Measurements from ENCODE around the gene TSHZ1.

Gene TSHZ1

GRCh38 chr18:75234901-75235300 is 24.3 kb downstream of the TSHZ1 start:
- TF ChIP-seq, protein P1, sequence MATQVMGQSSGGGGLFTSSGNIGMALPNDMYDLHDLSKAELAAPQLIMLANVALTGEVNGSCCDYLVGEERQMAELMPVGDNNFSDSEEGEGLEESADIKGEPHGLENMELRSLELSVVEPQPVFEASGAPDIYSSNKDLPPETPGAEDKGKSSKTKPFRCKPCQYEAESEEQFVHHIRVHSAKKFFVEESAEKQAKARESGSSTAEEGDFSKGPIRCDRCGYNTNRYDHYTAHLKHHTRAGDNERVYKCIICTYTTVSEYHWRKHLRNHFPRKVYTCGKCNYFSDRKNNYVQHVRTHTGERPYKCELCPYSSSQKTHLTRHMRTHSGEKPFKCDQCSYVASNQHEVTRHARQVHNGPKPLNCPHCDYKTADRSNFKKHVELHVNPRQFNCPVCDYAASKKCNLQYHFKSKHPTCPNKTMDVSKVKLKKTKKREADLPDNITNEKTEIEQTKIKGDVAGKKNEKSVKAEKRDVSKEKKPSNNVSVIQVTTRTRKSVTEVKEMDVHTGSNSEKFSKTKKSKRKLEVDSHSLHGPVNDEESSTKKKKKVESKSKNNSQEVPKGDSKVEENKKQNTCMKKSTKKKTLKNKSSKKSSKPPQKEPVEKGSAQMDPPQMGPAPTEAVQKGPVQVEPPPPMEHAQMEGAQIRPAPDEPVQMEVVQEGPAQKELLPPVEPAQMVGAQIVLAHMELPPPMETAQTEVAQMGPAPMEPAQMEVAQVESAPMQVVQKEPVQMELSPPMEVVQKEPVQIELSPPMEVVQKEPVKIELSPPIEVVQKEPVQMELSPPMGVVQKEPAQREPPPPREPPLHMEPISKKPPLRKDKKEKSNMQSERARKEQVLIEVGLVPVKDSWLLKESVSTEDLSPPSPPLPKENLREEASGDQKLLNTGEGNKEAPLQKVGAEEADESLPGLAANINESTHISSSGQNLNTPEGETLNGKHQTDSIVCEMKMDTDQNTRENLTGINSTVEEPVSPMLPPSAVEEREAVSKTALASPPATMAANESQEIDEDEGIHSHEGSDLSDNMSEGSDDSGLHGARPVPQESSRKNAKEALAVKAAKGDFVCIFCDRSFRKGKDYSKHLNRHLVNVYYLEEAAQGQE (IDR thresholded peaks at IDR 0.05; ENCODE audit: insufficient read depth in 1 of 2, low read depth in 2 of 2, low read length in 2 of 2) = no peak
- TF ChIP-seq SIN3A (IDR thresholded peaks at IDR 0.05; ENCODE audit: borderline replicate concordance, insufficient read depth, low read length) (no peak), TAF1 (IDR thresholded peaks at IDR 0.05; ENCODE audit: borderline replicate concordance, insufficient read depth, low read length) (no peak), FOXP2 (optimal IDR thresholded peaks at IDR 0.05; ENCODE audit: borderline replicate concordance, extremely low read depth, extremely low read length, insufficient read depth) (no peak), POLR2AphosphoS5 (IDR thresholded peaks at IDR 0.05; ENCODE audit: low read depth, low read length) (no peak)

- TF ChIP-seq, protein P1 (IDR thresholded peaks at IDR 0.05; ENCODE audit: insufficient read depth in 1 of 2, low read depth in 2 of 2, low read length in 2 of 2) = no peak
- TF ChIP-seq SIN3A (IDR thresholded peaks at IDR 0.05; ENCODE audit: borderline replicate concordance, insufficient read depth, low read length) (no peak), FOXP2 (optimal IDR thresholded peaks at IDR 0.05; ENCODE audit: borderline replicate concordance, extremely low read depth, extremely low read length, insufficient read depth) (no peak), TAF1 (IDR thresholded peaks at IDR 0.05; ENCODE audit: borderline replicate concordance, insufficient read depth, low read length) (no peak), POLR2AphosphoS5 (IDR thresholded peaks at IDR 0.05; ENCODE audit: low read depth, low read length) (no peak)
These were observed 25.3 kb downstream of the TSHZ1 start for GRCh38 chr18:75235896-75236295.

DNA sequence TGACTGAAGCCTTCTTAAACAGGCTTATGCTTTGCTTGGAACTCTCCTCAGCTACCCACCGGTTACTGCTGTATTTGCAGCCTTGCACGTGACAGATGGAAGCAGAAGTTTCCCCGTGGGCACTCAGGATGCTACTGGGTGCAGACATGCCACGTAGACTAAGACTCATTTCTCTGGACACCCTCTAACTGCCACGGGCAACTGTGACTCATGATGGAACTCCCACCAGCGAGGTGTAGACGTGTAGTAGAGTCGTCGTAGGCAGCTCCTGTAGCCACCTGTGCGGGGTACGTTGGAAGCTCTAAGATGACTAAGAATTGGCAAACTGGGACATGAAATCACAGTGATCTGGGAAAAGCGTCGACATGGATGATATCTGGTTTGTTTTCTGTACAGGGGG is 27.5 kb downstream of the TSHZ1 start:
- TF ChIP-seq, protein P1 (IDR thresholded peaks at IDR 0.05; ENCODE audit: insufficient read depth in 1 of 2, low read depth in 2 of 2, low read length in 2 of 2) = no peak
- TF ChIP-seq POLR2AphosphoS5 (IDR thresholded peaks at IDR 0.05; ENCODE audit: low read depth, low read length) (no peak), SIN3A (IDR thresholded peaks at IDR 0.05; ENCODE audit: borderline replicate concordance, insufficient read depth, low read length) (no peak), FOXP2 (optimal IDR thresholded peaks at IDR 0.05; ENCODE audit: borderline replicate concordance, extremely low read depth, extremely low read length, insufficient read depth) (no peak), TAF1 (IDR thresholded peaks at IDR 0.05; ENCODE audit: borderline replicate concordance, insufficient read depth, low read length) (no peak)

DNA sequence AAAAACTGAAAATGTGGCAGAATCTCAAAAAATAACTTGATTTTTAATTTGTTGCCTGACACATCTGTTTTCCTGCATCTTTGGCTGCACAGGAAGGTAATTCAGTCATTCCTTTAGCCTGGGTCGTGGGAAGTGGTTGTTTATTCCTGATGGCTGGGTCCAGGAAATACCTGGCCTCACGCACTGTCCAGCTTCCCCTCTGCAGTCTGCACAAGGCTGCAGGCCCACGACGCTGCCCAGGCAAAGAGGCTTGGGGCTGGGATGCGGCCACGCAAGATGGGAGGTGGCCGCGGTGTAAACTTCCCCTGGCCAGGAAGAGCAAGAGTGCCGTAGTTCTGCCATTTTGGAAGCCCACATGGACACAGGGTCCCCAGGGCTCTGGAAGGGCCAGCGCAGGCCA is 28.2 kb downstream of the TSHZ1 start:
- TF ChIP-seq, protein P1 (IDR thresholded peaks at IDR 0.05; ENCODE audit: insufficient read depth in 1 of 2, low read depth in 2 of 2, low read length in 2 of 2) = no peak
- no peak for TF ChIP-seq SIN3A (IDR thresholded peaks at IDR 0.05; ENCODE audit: borderline replicate concordance, insufficient read depth, low read length)
- no peak for TF ChIP-seq POLR2AphosphoS5 (IDR thresholded peaks at IDR 0.05; ENCODE audit: low read depth, low read length)
- TF ChIP-seq FOXP2 (optimal IDR thresholded peaks at IDR 0.05; ENCODE audit: borderline replicate concordance, extremely low read depth, extremely low read length, insufficient read depth) = no peak
- no peak for TF ChIP-seq TAF1 (IDR thresholded peaks at IDR 0.05; ENCODE audit: borderline replicate concordance, insufficient read depth, low read length)

DNA sequence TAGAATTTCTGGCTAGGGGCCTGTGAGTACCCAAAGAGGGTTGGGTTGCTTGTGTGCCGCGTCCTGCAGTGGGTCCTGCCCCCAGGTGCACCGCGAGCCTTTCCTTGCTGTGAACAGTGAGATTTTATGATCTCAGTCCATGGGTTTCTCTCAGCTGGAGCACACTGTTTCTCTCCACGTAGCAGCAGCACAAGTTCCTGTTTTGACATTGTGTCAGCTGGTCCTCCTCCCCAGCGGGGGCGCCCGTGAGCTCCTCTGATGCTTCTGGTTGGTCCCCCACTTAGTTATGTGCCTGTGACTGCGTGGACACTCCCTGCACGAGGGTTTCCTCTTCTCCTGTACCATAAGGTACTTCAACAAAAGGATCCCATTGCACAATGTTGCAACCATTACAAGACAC is 29.8 kb downstream of the TSHZ1 start:
- no peak for TF ChIP-seq SIN3A (IDR thresholded peaks at IDR 0.05; ENCODE audit: borderline replicate concordance, insufficient read depth, low read length)
- TF ChIP-seq, protein P1 (IDR thresholded peaks at IDR 0.05; ENCODE audit: insufficient read depth in 1 of 2, low read depth in 2 of 2, low read length in 2 of 2) = no peak
- TF ChIP-seq POLR2AphosphoS5 (IDR thresholded peaks at IDR 0.05; ENCODE audit: low read depth, low read length) = no peak
- no peak for TF ChIP-seq FOXP2 (optimal IDR thresholded peaks at IDR 0.05; ENCODE audit: borderline replicate concordance, extremely low read depth, extremely low read length, insufficient read depth)
- no peak for TF ChIP-seq TAF1 (IDR thresholded peaks at IDR 0.05; ENCODE audit: borderline replicate concordance, insufficient read depth, low read length)
